C4-2B (cell line): ENCODE data around the gene SPATA46.

ENCODE experiments used
- ZFX ChIP-seq: fragments of 450-650 bp; IDR thresholded peaks from 2 replicates; pipeline ENCODE4 v1.6.1; 2017
- TF ChIP-seq, protein P1 (sequence below): fragments of 450-650 bp; conservative IDR thresholded peaks from 2 replicates; pipeline ENCODE4 v1.5.1; 2017; ENCODE audit warnings: mild to moderate bottlenecking

DNA sequence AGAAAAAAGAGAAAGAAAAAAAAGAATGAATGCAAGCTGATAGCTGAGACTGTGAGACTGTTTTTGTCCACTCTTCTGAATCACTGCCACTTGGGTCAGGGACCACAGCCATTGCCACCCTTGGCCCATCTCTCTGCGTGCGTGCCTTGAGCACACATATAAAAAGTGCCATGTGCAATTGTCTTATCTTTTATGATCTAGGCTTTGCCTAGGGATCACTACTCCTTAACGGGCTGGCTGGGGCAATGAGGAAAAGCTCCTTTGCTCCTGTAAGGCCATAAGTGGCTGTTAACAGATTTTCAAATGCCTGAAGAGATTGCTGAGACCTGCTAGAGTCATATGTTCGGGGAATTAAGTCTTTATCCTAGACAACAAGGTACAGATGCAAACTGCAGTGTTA is 8.2 kb downstream of the SPATA46 start:
- TF ChIP-seq, protein P1, sequence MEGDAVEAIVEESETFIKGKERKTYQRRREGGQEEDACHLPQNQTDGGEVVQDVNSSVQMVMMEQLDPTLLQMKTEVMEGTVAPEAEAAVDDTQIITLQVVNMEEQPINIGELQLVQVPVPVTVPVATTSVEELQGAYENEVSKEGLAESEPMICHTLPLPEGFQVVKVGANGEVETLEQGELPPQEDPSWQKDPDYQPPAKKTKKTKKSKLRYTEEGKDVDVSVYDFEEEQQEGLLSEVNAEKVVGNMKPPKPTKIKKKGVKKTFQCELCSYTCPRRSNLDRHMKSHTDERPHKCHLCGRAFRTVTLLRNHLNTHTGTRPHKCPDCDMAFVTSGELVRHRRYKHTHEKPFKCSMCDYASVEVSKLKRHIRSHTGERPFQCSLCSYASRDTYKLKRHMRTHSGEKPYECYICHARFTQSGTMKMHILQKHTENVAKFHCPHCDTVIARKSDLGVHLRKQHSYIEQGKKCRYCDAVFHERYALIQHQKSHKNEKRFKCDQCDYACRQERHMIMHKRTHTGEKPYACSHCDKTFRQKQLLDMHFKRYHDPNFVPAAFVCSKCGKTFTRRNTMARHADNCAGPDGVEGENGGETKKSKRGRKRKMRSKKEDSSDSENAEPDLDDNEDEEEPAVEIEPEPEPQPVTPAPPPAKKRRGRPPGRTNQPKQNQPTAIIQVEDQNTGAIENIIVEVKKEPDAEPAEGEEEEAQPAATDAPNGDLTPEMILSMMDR, result no peak
- no peak for TF ChIP-seq ZFX
